ENCODE measurements around the gene PLXNA4. TPM values are rescaled to one million over a fixed set of nuclear protein-coding genes. Genes with fewer than 3 reads are reported as not detected.

Gene PLXNA4
- total and polyA plus RNA-seq, 2 experiments from 2014 or later = 1.9 to 4.8 TPM

GRCh38 chr7:132450696-132451095 is 125.6 kb downstream of the PLXNA4 start:
- no peaks in the 10 kb centered on the region for H3K27me3 ChIP-seq
- H3K4me2 ChIP-seq = no peak overlapping the region
- H3K36me3 ChIP-seq (replicated peaks; ENCODE audit: insufficient read depth, low read depth) = no peaks in the 10 kb centered on the region
- H3K79me2 ChIP-seq = no peaks in the 10 kb centered on the region
- 65% methylated on average over 1 of the region's 1 CpG for WGBS (ENCODE audit: low lambda C conversion rate, missing lambda C conversion rate)
- H3K4me3 ChIP-seq = no peak overlapping the region
- peak; percentile 39 for DNase-seq (ENCODE audit: low spot score)
- H3K9me2 ChIP-seq (replicated peaks; ENCODE audit: insufficient read depth) = no peaks in the 10 kb centered on the region
- TF ChIP-seq EZH2phosphoT487 (IDR thresholded peaks at IDR 0.05; ENCODE audit: low read depth, severe bottlenecking, unreplicated experiment) (no peak), EZH2 (IDR thresholded peaks at IDR 0.05; ENCODE audit: borderline replicate concordance) (no peak), CTCF (IDR thresholded peaks at IDR 0.05; ENCODE audit: poor library complexity) (no peak)
- H3K27ac ChIP-seq = peak overlapping the region; percentile 73
- H4K20me1 ChIP-seq (ENCODE audit: insufficient read depth, poor library complexity, severe bottlenecking) = no peaks in the 10 kb centered on the region
- no peak overlapping the region for H2AFZ ChIP-seq
- no peaks in the 10 kb centered on the region for H3K4me1 ChIP-seq (ENCODE audit: insufficient read depth)
- no peaks in the 10 kb centered on the region for H3K9me3 ChIP-seq (ENCODE audit: low read depth)

- no peak overlapping the region for H2AFZ ChIP-seq
- DNase-seq (ENCODE audit: low spot score) = no peak
- no peak overlapping the region for H3K4me3 ChIP-seq
- WGBS (ENCODE audit: low lambda C conversion rate, missing lambda C conversion rate) = 95% methylated on average over 4 of the region's 4 CpGs
- no peaks in the 10 kb centered on the region for H3K79me2 ChIP-seq
- no peak overlapping the region for H3K4me2 ChIP-seq
- no peaks in the 10 kb centered on the region for H3K4me1 ChIP-seq (ENCODE audit: insufficient read depth)
- H3K9me2 ChIP-seq (replicated peaks; ENCODE audit: insufficient read depth) = no peaks in the 10 kb centered on the region
- H4K20me1 ChIP-seq (ENCODE audit: insufficient read depth, poor library complexity, severe bottlenecking) = no peaks in the 10 kb centered on the region
- TF ChIP-seq EZH2phosphoT487 (IDR thresholded peaks at IDR 0.05; ENCODE audit: low read depth, severe bottlenecking, unreplicated experiment) (no peak), EZH2 (IDR thresholded peaks at IDR 0.05; ENCODE audit: borderline replicate concordance) (no peak), CTCF (IDR thresholded peaks at IDR 0.05; ENCODE audit: poor library complexity) (no peak)
- H3K36me3 ChIP-seq (replicated peaks; ENCODE audit: insufficient read depth, low read depth) = no peaks in the 10 kb centered on the region
- H3K9me3 ChIP-seq (ENCODE audit: low read depth) = no peaks in the 10 kb centered on the region
- H3K27me3 ChIP-seq = no peaks in the 10 kb centered on the region
- peak overlapping the region; percentile 73 for H3K27ac ChIP-seq
These were observed 126.1 kb downstream of the PLXNA4 start for GRCh38 chr7:132450188-132450587.

GRCh38 chr7:132446666-132447278 is 129.5 kb downstream of the PLXNA4 start:
- no peak overlapping the region for H3K27ac ChIP-seq
- no peaks in the 10 kb centered on the region for H3K36me3 ChIP-seq (replicated peaks; ENCODE audit: insufficient read depth, low read depth)
- H2AFZ ChIP-seq = no peak overlapping the region
- H3K79me2 ChIP-seq = no peaks in the 10 kb centered on the region
- no peaks in the 10 kb centered on the region for H3K27me3 ChIP-seq
- no peaks in the 10 kb centered on the region for H3K4me1 ChIP-seq (ENCODE audit: insufficient read depth)
- no peak overlapping the region for H3K4me2 ChIP-seq
- TF ChIP-seq EZH2phosphoT487 (IDR thresholded peaks at IDR 0.05; ENCODE audit: low read depth, severe bottlenecking, unreplicated experiment) (no peak), EZH2 (IDR thresholded peaks at IDR 0.05; ENCODE audit: borderline replicate concordance) (no peak), CTCF (IDR thresholded peaks at IDR 0.05; ENCODE audit: poor library complexity) (no peak)
- H3K9me2 ChIP-seq (replicated peaks; ENCODE audit: insufficient read depth) = no peaks in the 10 kb centered on the region
- DNase-seq (ENCODE audit: low spot score) = no peak
- WGBS (ENCODE audit: low lambda C conversion rate, missing lambda C conversion rate) = 75% methylated on average over 8 of the region's 8 CpGs
- no peak overlapping the region for H3K4me3 ChIP-seq
- H4K20me1 ChIP-seq (ENCODE audit: insufficient read depth, poor library complexity, severe bottlenecking) = no peaks in the 10 kb centered on the region
- no peaks in the 10 kb centered on the region for H3K9me3 ChIP-seq (ENCODE audit: low read depth)

Data from hepatocyte (in vitro differentiated cells).